ENCODE measurements around the gene RALGPS2. TPM values are rescaled to one million over a fixed set of nuclear protein-coding genes. Genes with fewer than 3 reads are reported as not detected.
A peak's percentile ranks its signal among the peaks of the same experiment; 100 is the strongest.
"Not testable (repeated sequence)": the region's sequence is repeated elsewhere in the genome, so short reads cannot be mapped to it uniquely, and the experiment has no call there.

RALGPS2 gene
- total RNA-seq, 1 experiment from 2014 or later, result 63.0 TPM

DNA sequence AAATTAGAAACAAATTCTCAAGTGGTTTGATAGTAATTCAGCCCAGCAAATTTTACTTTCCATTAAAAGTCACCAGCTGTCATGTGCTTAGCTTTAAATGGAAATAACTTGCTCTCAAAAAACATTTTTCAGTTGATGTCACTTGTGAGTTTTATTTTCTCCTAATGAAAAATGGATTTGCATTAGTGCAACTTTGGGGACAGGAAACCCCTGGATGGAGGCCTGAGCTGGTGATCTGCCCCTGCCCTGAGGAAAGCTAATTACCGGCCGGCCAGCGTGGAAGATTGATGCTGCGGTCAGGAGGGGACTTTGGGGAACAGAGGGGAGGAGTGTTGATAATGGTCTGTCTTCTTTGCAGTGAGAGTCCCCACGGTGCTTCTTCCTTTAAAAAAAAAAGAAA, 212.7 kb downstream of the RALGPS2 start:
- no peaks in the 10 kb centered on the region for H3K9me3 ChIP-seq
- DNase-seq, result no peak
- H3K36me3 ChIP-seq, result peaks cover 5% of the 10 kb centered on the region; the same call in 1 of the 2 replicates
- no peaks in the 10 kb centered on the region for H3K27me3 ChIP-seq
- no peak overlapping the region for H3K4me3 ChIP-seq

DNA sequence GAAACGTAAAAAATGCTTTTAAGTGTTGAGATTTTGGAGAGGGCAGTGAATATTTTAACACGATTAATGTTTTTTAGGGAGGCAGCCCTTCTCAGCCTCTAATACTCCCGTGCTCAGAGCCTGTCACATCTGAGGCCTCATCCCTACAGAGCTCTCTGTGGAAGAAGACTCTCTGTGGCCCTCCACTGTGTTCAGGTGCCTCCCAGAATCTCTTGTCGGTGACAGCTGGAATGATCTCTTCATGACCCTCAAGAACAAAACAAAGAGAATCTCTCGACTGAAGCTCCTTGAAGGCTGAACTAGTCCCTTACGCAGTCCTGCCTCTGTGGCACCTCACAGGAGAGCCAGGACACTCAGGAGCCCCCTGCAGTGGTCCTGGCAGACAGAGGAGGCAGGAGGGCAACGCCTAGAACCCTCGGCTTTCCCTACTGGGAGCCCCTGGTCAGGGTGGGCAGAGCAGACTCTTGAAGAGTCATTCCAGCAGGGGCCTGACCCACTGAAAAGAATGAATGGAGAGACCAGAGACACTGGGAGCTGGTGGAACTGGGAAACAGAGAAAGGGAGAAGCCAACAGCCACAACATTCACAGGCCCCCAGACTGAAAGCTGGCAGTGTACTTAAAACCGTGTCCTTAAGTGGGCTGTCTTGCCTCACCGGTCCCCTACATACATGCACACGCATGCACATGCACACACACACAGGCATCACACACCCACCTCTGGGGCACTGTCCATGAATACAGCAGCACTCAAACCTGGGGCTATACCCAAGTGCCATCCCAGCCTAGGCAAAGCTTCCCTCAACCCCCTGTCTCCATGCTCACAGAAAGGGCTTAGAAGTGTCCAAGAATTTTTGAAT, 213.3 kb downstream of the RALGPS2 start:
- Histone ChIP-seq H3K36me3 (peaks cover 2% of the 10 kb centered on the region; the same call in 1 of the 2 replicates), H3K9me3 (no peaks in the 10 kb centered on the region), H3K27me3 (no peaks in the 10 kb centered on the region), H3K4me3 (no peak overlapping the region)
- DNase-seq, result no peak

DNA sequence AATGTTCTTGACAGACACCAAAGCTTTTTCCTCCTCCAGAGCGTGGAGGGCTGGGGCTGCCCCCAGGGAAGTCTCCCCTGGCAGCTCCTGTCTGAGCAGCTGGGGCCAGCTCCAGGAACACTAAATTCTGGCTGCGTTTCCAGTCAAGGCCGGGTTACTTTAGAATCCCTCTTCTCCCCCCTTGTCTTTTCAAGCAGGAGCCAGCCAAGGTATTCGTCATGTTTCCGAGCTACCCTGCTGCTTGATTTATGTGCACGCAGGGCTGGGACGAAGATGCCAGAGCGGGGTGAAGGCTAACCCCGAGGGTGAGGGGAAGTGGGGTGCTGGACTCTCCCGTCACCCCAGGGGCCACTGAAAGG, 213.9 kb downstream of the RALGPS2 start:
- Histone ChIP-seq H3K4me3 (no peak overlapping the region), H3K36me3 (no peaks in the 10 kb centered on the region), H3K27me3 (no peaks in the 10 kb centered on the region), H3K9me3 (no peaks in the 10 kb centered on the region)
- DNase-seq, result peak; percentile 96

DNA sequence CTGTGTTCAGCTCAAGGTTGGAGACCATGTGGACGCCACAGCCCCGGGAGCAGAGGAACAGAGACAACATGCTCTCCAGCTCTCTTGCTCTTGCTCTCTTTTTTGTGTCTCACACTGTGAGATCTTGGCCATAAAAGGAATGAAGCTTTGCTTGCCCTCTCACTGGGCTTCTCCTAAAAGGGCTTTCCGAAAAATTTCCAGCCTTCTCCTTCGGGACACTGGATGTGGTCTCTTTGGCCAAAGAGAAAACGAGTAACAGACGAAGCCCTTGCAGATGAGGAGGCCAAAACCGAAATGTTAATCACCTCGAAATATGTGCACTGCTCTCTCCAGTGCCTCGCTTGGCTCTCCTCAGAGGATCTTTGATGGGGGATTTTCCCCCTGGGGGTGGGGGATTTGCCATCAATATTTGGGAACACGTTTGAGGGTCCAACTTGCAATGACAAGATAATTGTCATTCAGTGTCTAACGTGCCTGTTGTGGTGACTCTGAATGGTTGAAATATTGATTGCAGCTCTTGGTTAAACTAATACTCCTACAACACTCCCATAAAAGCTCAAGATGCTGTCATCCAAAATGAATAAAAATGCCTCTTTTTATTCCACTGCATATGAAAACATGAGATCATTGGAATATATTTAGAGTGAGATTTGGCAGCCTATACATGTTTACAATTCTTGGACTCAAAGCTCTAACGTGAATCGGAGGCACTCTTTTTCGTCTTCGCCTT, 214.5 kb downstream of the RALGPS2 start:
- no peak for DNase-seq
- Histone ChIP-seq H3K27me3 (no peaks in the 10 kb centered on the region), H3K4me3 (no peak overlapping the region), H3K36me3 (no peaks in the 10 kb centered on the region), H3K9me3 (no peaks in the 10 kb centered on the region)

DNA sequence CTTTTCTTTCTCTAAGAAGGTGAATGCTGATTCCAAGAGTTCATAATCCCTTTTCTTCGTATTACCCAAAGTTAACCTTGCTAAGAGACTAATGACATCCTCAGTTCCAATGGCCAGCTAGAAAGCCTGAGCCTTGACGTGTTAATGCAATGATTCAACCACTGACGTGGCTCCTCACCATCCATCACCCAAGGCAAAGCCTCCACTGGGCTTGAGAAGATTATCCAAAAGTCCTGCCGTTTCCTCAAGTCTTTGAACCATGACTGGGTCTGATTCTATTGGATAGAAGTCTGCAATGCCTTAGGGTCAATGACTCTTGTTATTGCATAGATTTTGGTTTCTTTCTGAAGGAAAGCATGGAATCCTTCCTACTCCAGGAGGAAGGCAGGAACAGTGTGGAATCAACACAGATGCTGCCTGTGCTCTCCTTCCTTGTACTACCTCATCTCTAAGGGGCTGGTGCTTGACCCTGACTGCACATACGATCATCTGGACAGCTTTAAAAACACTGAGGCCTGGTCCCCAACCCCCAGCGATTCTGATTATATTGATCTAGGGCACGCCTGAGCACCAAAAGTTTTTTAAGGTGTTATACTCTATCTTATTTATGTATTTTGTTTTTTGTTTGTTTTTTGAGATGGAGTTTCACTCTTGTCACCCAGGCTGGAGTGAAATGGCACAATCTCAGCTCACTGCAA, 215.2 kb downstream of the RALGPS2 start:
- no peaks in the 10 kb centered on the region for H3K27me3 ChIP-seq
- no peak overlapping the region for H3K4me3 ChIP-seq
- H3K9me3 ChIP-seq, result no peaks in the 10 kb centered on the region
- H3K36me3 ChIP-seq, result no peaks in the 10 kb centered on the region
- peak; percentile 88 for DNase-seq

DNA sequence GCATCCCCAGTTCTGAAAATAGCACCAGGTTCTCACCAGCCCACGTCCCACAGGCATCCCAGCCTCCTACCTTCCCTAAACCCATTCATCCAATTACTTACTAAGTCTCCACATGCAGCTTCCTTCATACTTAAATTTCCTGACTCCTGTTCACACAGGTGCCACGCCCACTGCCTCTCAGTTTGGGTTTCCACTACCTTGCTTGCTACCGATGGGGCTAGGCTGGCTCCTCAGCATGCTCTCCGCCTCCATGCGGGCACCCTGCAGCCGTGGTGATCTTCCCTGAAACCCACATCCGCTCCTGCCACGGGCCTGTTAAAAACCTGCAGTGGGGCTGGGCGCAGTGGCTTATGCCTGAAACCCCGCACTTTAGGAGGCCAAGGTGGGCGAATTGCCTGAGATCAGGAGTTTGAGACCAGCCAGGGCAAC, 216.2 kb downstream of the RALGPS2 start:
- Histone ChIP-seq H3K36me3 (no peaks in the 10 kb centered on the region), H3K9me3 (no peaks in the 10 kb centered on the region), H3K4me3 (no peak overlapping the region), H3K27me3 (no peaks in the 10 kb centered on the region)
- DNase-seq, result no peak

DNA sequence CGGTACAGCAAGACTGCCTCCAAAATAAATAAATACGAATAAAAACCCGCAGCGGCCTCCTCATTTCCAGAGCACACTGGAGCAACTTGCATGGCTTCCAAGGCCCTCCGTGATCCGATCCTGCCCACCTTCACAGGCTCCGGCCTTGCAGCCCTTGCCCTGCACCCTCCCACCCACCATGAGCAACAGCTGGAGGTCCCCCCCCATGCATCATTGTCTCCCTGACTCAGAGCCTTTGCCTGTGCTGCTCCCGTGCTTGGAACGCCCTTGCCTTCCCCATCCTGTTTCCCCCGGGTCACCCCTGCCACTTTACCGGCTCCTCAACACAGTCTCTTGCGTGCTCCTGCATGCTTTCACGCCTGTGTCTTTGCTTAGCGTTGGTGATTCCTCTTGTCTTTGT, 216.8 kb downstream of the RALGPS2 start:
- Histone ChIP-seq H3K27me3 (no peaks in the 10 kb centered on the region), H3K36me3 (no peaks in the 10 kb centered on the region), H3K4me3 (no peak overlapping the region), H3K9me3 (no peaks in the 10 kb centered on the region)
- DNase-seq, result peak; percentile 94

DNA sequence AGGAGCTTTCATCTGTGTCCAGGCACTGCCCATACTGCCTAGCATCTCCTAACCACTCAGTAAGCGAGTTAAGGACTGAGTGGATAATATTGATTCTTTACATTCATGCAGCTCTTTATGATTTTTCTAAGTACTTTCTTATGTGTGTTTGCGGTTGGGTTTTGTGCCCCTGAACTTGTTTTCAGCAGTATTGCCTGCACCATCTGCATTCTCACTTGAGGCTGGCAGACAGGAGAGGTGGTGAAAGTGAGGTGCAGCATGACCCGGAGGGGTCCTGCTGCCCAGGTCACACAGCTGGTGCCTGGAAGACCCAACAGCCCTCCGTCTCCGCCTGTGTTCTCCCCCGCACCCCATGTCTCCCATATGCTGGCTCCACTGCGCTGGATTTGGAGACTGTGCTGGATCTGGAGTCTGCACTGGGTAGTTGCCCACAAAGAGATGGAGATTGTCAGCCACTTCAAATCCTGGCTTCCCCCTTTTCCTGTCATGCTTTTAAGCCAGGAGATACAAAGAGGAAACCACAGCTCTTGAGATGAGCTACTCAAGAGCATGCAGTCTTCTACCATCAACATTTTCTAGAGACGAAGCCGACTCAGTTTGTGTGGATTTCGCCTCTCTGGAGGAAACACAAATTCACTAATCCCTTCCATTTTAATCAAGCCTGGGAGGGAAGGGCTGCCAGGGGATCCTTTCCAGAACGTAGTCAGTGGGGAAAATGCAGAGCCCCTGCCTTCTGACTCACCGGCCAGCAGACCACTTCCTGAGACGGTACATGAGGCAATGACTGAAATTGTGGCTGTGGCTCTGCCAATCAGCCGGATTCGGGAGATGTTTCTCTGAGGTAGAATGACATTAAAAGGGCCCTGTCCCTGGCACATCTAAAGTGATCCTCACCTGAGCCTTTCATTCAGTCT, 217.5 kb downstream of the RALGPS2 start:
- peak; percentile 87 for DNase-seq
- H3K27me3 ChIP-seq, result no peaks in the 10 kb centered on the region
- no peaks in the 10 kb centered on the region for H3K9me3 ChIP-seq
- no peaks in the 10 kb centered on the region for H3K36me3 ChIP-seq
- H3K4me3 ChIP-seq, result no peak overlapping the region

DNA sequence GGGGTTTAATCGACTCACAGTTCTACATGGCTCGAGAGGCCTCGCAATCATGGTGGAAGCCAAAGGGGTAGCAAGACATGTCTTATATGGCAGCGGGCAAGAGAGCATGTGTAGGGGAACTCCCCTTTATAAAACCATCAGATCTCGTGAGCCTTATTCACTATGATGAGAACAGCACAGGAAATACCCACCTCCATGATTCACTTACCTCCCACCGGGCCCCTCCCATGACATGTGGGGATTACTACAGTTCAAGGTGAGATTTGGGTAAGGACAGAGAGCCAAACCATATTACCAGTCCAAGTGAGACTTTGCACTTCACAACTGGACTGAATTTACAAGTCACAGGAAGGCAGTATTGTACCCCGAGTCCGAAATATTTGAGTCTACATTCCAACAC, 219.7 kb downstream of the RALGPS2 start:
- no peak overlapping the region for H3K4me3 ChIP-seq
- H3K27me3 ChIP-seq, result no peaks in the 10 kb centered on the region; the same call in 1 of the 2 replicates
- DNase-seq, result no peak
- H3K36me3 ChIP-seq, result no peaks in the 10 kb centered on the region
- no peaks in the 10 kb centered on the region for H3K9me3 ChIP-seq

DNA sequence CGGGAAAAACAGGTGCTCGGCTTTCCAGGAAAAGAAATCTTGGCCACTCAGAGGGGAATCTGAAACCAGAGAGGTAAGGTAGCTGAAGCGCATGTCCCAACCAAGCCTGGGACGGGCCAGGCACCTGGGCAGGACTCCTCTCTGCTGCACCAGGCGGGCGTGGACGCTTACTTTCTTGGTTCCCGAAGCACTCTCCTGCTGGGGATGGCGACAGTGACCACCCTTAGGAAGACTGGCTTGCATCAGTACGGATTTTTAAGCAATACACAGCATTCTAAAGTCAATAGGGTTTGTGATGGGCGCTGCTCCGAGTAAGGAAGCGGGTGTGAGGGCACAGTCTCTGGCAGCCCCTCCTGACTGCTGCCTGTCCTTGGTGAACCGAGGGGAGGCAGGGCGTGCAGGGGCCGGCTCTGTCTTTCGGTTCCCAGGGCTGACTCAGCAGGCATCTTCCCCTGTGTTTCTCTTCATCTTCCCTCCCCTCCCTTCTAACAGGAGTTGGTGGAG, 220.8 kb downstream of the RALGPS2 start:
- Histone ChIP-seq H3K36me3 (no peaks in the 10 kb centered on the region), H3K9me3 (no peaks in the 10 kb centered on the region), H3K4me3 (no peak overlapping the region), H3K27me3 (no peaks in the 10 kb centered on the region; the same call in 1 of the 2 replicates)
- no peak for DNase-seq

DNA sequence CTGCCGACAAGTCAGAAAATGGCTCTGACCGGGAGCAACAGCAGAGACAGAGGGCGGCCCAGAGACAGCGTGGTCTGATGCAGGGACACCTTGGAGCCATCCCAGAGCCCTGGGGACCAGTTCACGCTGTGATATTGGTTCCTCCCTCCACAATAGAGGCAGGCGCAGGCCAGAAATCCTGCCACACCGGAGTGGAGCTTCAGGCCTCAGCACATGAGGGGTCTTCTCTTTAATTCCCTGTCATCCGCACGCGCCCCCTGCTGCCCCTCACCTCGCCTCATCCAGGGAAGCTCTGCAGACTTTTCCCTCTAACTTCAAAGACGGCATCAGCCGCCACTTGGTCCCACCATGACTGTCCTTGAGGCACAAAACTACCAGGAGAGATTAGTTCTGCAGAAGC, 221.4 kb downstream of the RALGPS2 start:
- Histone ChIP-seq H3K9me3 (no peaks in the 10 kb centered on the region), H3K27me3 (no peaks in the 10 kb centered on the region; the same call in 1 of the 2 replicates), H3K4me3 (no peak overlapping the region), H3K36me3 (no peaks in the 10 kb centered on the region)
- no peak for DNase-seq

DNA sequence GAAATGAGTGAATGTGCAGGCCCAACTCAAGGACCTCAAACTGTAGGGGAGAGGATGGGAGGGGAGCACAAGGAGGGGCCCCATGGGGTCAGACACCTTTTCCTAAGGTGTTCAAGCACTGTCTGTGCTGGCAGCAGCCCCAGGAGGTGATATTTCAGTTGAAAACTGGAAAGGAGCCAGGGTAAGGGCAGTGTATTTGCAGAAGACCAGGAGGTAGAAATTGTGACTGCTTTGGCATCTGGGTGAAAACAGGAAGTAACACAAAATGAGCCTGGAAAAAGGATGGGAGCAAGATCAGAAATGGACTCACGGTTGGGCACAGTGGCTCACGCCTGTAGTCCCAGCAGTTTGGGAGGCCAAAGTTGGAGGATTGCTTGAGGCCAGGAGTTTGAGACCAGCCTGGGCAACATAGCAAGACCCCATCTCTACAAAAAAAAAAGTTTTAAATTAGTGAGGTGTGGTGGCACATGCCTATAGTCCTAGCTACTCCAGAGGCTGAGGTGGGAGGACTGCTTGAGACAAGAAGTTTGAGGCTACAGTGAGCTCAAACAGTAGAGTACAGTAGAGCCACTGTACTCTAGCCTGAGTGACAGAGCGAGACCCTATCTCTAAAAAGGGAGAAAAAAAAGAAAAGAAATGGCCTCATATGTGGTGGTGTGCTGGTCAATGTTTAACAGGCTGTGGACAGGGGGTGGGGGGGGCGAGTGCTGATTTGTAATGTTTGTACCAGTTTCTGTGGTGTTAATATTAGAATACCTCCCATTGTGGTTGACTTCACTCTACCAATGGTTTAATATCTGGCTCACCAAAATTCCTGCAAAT, 222.0 kb downstream of the RALGPS2 start:
- Histone ChIP-seq H3K27me3 (no peaks in the 10 kb centered on the region; the same call in 1 of the 2 replicates), H3K4me3 (no peak overlapping the region), H3K36me3 (no peaks in the 10 kb centered on the region), H3K9me3 (no peaks in the 10 kb centered on the region)
- DNase-seq, result no peak

DNA sequence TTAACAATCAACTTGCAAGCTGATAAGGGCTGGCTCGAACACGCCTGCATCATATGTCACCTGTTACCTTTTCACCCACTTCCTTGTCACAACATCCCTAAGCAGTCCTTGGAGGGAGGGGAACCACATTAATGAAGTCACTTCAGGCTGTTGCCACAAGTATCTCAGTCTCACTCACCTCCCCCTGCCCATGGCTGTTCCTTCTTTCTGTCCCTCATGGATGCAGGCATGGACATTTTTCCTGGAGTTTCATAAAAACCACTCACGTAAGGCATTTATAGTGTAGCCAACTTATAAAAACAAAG, 222.6 kb downstream of the RALGPS2 start:
- Histone ChIP-seq H3K9me3 (no peaks in the 10 kb centered on the region), H3K27me3 (no peaks in the 10 kb centered on the region; the same call in 1 of the 2 replicates)
- no peak for DNase-seq

DNA sequence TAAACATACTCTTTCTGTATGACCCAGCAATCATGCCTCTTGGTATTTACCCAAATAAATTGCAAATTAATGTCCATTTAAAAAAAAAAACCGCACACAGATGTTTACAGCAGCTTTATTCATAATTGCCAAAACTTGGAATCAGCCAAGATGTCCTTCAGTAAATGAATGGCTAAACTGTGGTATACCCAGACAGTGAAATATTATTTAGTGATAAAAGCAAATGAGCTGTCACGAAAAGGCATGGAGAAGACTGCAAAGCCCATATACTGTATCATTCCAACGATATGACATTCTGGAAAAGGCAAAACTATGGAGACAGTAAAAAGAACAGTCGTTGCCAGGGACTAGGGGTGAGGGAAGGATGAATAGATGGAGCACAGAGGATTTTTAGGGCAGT, 223.6 kb downstream of the RALGPS2 start:
- H3K27me3 ChIP-seq, result no peaks in the 10 kb centered on the region; the same call in 1 of the 2 replicates
- DNase-seq, result no peak
- no peak overlapping the region for H3K4me3 ChIP-seq
- no peaks in the 10 kb centered on the region for H3K36me3 ChIP-seq
- H3K9me3 ChIP-seq, result no peaks in the 10 kb centered on the region

More for the DNA sequence above, 222.6 kb downstream of the RALGPS2 start:
- H3K36me3 ChIP-seq, result no peaks in the 10 kb centered on the region
- no peak overlapping the region for H3K4me3 ChIP-seq

DNA sequence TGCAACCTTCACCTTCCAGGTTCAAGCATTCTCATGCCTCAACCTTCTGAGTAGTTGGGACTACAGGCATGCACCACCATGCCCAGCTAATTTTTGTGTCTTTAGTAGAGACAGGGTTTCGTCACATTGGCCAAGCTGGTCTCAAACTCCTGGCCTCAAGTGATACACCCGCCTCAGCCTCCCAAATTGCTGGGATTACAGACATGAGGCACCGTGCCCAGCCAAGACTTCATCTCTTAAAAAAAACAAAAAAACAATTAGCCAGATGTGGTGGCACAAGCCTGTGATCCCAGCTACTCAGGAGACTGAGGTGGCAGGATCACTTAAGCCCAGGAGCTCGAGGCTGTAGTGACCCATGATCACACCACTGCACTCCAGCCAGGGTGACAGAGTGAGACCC, 224.8 kb downstream of the RALGPS2 start:
- not testable (repeated sequence) for DNase-seq, H3K4me3 ChIP-seq, H3K27me3 ChIP-seq, H3K9me3 ChIP-seq, H3K36me3 ChIP-seq

Data from MG63 (cell line).